HG03571 (cell line): ENCODE data around the gene PLRG1.
"Not testable (repeated sequence)": the region's sequence is repeated elsewhere in the genome, so short reads cannot be mapped to it uniquely, and the experiment has no call there.

Experiments
- ATAC-seq: cut with Tn5 transposase; IDR thresholded peaks from one replicate; pipeline ENCODE4 v1.9.1; 2021; ENCODE audit not compliant: unreplicated experiment

The PLRG1 gene

DNA sequence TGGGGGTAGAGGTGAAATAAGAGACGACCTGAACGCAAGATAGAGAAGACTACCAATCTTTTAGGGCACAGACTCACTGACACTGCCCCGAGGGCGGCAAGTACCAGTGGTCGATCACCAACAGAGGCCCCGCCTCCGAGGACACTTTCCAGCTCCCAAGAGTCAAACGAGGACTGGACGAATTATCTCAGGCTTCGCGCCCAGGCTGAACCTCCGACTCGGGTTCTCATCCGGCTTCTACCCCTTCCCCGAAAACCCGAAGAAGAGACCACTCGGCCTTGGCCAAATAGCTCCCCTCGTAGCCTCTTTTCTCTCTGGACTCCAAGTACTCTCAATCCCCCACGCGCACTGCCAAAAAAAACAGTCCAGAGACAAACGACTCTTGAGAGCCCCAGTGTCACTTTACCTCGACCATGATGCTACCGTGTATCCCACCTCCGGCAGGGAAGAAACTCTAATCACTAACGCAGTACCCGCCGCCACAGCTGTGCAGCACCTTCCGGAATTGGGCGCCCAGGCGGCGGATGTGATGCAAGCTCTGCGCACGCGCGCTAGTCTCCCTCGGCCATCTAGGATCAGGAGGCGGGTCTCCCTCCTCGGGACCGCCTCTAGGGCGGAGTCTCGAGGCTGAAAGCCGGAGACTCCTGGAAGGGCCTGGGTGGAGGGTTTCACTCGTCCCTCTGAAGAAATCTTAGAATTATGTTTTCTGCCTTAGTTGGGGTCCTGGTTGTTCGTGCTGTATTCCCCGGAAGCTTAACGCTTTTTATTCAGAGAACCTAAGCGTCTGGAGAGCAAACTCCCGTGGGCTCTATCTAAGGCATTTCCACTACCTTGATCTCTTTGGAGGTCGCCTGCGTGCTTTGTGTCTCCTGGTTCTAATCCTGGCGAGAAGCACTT is at the start of gene PLRG1:
Gene PLRG1 (minus strand): TSS at position 507 of the 897 bp plus-strand sequence. CDS start 92 bp downstream, at position 415.
- ATAC-seq: peak; percentile 98

- no peak for ATAC-seq
Measured at GRCh38 chr4:154597798-154598774, 47.9 kb upstream of the PLRG1 start.

DNA sequence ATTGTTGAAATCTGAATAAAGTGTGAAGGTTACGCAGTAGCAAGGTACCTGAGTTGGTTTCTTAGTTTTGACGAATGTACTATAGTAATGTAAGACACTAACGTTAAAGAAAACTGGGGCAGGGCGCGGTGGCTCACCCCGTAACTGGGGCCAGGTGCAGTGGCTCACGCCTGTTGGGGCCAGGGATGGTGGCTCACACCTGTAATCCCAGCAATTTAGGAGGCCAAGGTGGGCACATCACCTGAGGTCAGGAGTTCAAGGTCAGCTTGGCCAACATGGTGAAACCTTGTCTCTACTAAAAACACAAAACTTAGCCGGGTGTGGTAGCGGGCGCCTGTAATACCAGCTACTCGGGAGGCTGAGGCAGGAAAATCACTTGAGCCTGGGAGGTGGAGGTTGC is 47.1 kb upstream of the PLRG1 start:
- ATAC-seq: not testable (repeated sequence)

DNA sequence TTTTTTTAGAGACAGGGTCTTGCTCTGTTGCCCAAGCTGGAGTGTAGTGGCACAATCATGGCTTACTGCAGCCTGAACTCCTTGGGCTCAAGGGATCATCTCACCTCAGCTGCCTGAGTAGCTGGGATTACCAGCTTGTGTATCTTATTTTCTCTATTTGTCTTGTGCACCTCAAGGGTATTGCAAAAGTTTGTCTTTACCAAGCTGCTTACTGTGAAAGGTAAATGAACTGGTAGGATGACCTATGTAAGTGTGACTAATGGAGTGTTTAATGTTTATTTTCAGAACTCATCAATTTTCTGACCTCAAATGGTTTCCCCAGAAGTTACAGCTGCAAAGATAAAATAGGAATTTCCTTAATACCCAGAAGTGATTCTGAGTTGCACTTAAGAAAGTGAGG is 45.6 kb upstream of the PLRG1 start:
- no peak for ATAC-seq

- not testable (repeated sequence) for ATAC-seq
Measured at GRCh38 chr4:154594343-154594742, 44.1 kb upstream of the PLRG1 start.

DNA sequence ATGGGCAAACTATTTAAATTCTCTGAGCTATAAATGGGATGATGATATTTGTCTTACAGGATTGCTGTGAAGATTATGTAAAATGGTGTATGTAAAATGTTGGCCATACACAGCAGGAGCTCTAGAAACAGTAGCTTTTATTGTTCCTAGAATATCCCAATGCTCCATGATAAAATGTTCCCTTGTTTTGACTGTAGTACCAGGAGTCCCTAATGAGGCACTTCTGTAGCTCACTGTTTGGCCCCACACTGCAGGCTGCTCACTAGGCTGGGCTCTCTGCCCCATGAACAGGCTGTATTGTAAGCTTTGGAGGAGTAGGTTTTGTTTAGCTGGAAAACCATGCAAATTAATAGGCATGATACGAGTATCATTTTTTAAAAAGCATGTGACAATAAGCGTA is 43.7 kb upstream of the PLRG1 start:
- ATAC-seq: no peak

DNA sequence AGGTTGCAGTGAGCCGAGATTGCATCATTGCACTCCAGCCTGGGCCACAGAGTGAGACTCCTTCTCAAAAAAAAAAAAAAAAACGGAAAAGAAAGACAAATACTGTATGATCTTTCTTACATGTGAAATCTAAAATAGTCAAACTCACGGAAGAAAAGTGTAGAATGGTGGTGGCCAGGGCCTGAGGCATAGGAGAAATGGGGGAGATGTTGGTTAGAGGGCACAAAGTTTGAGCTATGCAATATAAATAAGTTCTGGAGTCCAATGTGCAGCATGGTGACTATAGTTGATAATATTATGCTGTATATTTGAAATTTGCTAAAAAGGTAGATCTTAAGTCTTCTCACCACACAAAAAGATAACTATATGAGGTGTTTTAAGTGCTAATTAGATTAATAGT is 41.7 kb upstream of the PLRG1 start:
- no peak for ATAC-seq

- no peak for ATAC-seq
Measured at GRCh38 chr4:154590329-154591006, 40.3 kb upstream of the PLRG1 start, which contains the start of gene FGA. TSS of gene FGA (minus strand) at chr4:154590742. CDS start at chr4:154590687, 55 bp downstream.

- no peak for ATAC-seq
Measured at GRCh38 chr4:154589296-154590197, 39.3 kb upstream of the PLRG1 start.

DNA sequence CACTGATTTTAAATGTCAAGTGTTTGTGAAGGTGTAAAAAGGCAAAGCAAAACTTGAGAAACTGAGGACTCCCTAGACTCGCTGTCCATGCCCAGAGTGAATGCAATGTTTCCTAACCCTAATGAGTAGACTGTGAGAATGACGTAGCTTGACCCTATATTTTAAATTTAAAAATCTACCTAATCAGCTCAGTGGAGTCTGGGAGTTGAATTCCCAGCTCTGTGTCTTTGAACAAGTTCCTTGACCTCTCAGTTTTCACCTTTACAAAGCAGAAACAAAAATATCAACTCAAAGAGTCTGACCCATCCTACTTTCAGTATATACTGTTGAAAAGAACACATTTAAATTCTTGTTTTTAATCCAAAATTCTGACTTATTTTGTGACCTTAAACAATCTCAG is 38.0 kb upstream of the PLRG1 start:
- ATAC-seq: no peak

DNA sequence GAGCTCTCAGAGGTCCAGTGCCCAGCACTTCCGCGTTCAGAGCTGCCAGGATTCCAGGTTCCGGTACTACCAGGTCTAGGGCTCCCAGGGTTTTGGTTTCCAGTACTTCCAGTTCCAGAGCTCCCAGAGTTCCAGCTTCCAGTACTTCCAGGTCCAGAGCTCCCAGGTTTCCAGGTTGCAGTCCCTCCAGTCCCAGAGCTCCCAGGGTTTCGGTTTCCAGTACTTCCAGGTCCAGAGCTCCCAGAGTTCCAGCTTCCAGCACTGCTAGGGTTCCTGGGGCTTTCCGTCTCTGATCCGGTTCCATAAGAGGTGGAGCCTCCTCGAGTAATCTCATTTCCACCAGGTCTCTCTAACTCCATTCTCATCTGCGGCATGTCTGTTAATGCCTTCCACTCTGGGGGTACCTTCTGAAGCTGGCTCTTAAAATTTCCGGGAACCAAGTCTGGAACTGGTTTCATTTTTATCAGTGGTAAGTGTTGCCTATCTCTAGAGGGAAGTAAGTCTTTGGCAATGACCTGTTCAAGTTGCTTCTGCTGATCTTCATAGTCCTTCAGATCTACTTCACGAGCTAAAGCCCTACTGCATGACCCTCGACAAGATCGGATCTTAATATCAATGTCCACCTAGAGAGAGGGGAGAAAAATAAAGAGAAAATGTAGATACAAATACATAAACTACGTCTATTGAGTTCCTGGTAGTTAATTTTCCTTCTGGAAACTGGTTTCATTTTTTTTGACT is 36.3 kb upstream of the PLRG1 start:
- no peak for ATAC-seq

GRCh38 chr4:154585369-154586018 is 35.3 kb upstream of the PLRG1 start:
- ATAC-seq: no peak

DNA sequence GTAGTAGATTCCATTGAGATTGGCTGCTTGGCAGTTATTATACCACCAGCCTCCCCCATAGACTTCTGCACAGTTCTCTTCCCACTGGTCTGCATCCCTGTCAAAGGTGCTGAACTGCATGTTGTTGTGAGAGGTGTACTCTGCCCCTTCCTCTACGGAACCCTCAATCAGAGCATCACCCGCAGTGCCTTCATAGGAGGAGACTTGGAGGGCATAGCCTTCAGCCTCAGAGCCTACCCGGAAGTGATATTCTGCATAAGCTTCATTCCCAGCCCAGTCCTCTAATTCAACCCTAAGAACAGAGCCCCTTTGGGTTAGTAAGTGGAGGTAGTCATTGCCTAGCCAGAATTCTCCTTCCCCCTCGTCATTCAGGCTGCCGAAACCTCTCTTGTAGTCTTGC is 34.1 kb upstream of the PLRG1 start:
- ATAC-seq: no peak

DNA sequence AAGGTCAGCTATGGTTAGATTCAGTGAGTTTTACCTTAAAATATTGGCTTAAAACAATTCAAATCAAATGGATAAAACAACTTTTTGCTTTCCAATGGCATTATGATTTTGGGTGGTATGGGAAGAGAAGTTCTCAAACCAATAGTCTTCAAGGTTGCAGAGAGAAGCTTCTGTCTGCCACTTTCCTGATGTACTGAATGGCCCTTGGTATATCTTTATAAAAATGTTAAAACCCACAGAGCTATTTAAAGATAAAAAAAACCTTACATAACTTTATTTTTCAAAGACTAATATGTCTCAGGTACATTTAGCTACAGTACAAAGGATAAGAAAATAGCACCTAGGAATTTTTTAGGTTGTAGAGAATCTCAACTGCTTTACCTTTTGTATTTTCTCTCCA is 33.5 kb upstream of the PLRG1 start:
- no peak for ATAC-seq

DNA sequence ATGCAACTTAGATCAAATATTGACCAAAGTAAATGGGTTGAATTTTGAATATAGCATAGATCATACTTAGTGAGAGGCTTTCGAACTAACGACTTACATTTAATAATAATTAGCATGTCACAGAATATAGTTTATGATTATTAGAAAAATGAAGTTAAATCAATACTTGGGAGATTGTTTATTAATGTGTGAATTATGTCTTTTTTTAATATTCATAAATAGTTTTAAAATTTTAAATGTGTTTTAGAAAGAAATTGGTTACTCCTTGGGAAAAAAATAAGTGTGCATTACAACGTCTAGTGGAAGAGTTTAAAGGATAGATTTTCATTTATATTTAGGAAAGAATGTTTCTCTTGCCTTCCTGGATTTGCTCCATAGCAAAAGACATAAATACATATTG is 33.0 kb upstream of the PLRG1 start:
- no peak for ATAC-seq

GRCh38 chr4:154582723-154583122 is 32.5 kb upstream of the PLRG1 start:
- no peak for ATAC-seq

- no peak for ATAC-seq
Measured at GRCh38 chr4:154579927-154580326, 29.7 kb upstream of the PLRG1 start.

DNA sequence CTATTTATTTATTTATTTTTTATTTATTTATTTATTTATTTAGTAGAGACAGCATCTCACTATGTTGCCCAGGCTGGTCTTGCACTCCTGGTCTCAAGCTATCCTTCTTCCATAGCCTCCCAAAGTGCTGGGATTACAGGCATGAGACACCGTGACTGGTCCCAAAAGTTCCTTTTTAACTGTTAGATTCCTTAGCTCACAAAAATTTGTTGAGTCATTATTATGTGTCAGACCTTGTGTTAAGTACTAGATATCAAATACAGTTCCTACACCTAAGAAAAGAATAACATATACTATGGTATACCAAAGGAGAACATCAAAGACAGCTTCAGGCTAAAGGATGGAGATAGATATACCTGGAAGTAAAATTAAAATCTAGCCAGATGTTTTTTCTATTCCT is 28.7 kb upstream of the PLRG1 start:
- no peak for ATAC-seq

- no peak for ATAC-seq
Measured at GRCh38 chr4:154577324-154577723, 27.1 kb upstream of the PLRG1 start.
